A673 (cell line): Measurements from ENCODE around the gene RPS18. TPM values are rescaled to one million over a fixed set of nuclear protein-coding genes. Genes with fewer than 3 reads are reported as not detected.
"Not testable (repeated sequence)": the region's sequence is repeated elsewhere in the genome, so short reads cannot be mapped to it uniquely, and the experiment has no call there.

Experiments
- BruUV-seq: library from RNA; stranded (reverse); fragments of 400-500 nt; replicated peaks from 2 replicates; lab custom pipeline; 2021; lab: Mats Ljungman, UMichigan
- CTCF ChIA-PET: fragments of 300-600 bp; sonication (Branson Sonifier 250); formaldehyde crosslinking; loops from one replicate; lab custom pipeline; 2022; ENCODE audit warnings: antibody characterized with exemption; lab: Charles Lee
- POLR2A ChIA-PET: fragments of 300-600 bp; sonication (Branson Sonifier 250); formaldehyde crosslinking; loops from one replicate; lab custom pipeline; 2022; ENCODE audit warnings: antibody characterized with exemption; ENCODE audit not compliant: low non-redundant PET; lab: Charles Lee
- DNase-seq: peaks from one replicate; pipeline ENCODE4 v3.0.0-alpha.2; 2015; ENCODE audit warnings: low spot score
- H3K27ac ChIP-seq: fragments of 200-600 bp; sonication (generic); 2 replicates; pipeline ENCODE4 v1.5.1; 2016; ENCODE audit warnings: mixed run types, low read depth, mild to moderate bottlenecking, mixed read lengths, antibody characterized with exemption, low read length; ENCODE audit not compliant: poor library complexity, severe bottlenecking
- H3K27me3 ChIP-seq: fragments of 200-600 bp; sonication (generic); replicated peaks from 2 replicates; pipeline ENCODE4 v1.6.1; 2017; ENCODE audit warnings: mixed run types, low read depth, mild to moderate bottlenecking, mixed read lengths, antibody characterized with exemption, low read length; ENCODE audit not compliant: insufficient read depth, poor library complexity
- H3K36me3 ChIP-seq: fragments of 200-600 bp; sonication (generic); 2 replicates; pipeline ENCODE4 v1.6.1; 2016; ENCODE audit warnings: mixed run types, mild to moderate bottlenecking, mixed read lengths, antibody characterized with exemption, low read length; ENCODE audit not compliant: insufficient read depth, poor library complexity, severe bottlenecking
- H3K4me1 ChIP-seq: fragments of 200-600 bp; sonication (generic); 2 replicates; pipeline ENCODE4 v1.6.1; 2017; ENCODE audit warnings: mixed run types, mild to moderate bottlenecking, mixed read lengths, antibody characterized with exemption, low read length; ENCODE audit not compliant: insufficient read depth, poor library complexity, severe bottlenecking
- H3K4me3 ChIP-seq: fragments of 200-600 bp; sonication (generic); 2 replicates; pipeline ENCODE4 v1.5.1; 2016; ENCODE audit warnings: low read depth, mixed run types, mild to moderate bottlenecking, mixed read lengths, low read length; ENCODE audit not compliant: poor library complexity, severe bottlenecking
- H3K9me3 ChIP-seq: fragments of 200-600 bp; sonication (generic); 2 replicates; pipeline ENCODE4 v1.6.1; 2016; ENCODE audit warnings: mixed run types, low read depth, mild to moderate bottlenecking, mixed read lengths, antibody characterized with exemption, low read length; ENCODE audit not compliant: poor library complexity, severe bottlenecking
- EZH2 ChIP-seq: fragments of 200-600 bp; sonication (generic); IDR thresholded peaks from 2 replicates; pipeline ENCODE4 v1.6.1; 2017; ENCODE audit warnings: borderline replicate concordance, low read depth, mild to moderate bottlenecking, mixed read lengths, antibody characterized with exemption, low read length; ENCODE audit not compliant: poor library complexity, severe bottlenecking
- intact Hi-C: fragments of 100-400 bp; cut with micrococcal nuclease; formaldehyde crosslinking; loops from one replicate; pipeline ENCODE4 v1.10.0; 2022; ENCODE audit not compliant: unreplicated experiment
- total RNA-seq: library from RNA; stranded (reverse); gene quantifications from 2 replicates; pipeline ENCODE4 v1.2.3, GENCODE V29; 2021
- TF ChIP-seq, protein P1 (sequence below): fragments of 300-800, 200-600 bp; sonication (generic); conservative IDR thresholded peaks from 2 replicates; pipeline ENCODE4 v1.5.1; 2017; ENCODE audit warnings: low read depth, mild to moderate bottlenecking, antibody characterized with exemption, low read length, moderate library complexity, mixed read lengths

The RPS18 gene
- total RNA-seq, 1 experiment from 2014 or later: 1,781 TPM

DNA sequence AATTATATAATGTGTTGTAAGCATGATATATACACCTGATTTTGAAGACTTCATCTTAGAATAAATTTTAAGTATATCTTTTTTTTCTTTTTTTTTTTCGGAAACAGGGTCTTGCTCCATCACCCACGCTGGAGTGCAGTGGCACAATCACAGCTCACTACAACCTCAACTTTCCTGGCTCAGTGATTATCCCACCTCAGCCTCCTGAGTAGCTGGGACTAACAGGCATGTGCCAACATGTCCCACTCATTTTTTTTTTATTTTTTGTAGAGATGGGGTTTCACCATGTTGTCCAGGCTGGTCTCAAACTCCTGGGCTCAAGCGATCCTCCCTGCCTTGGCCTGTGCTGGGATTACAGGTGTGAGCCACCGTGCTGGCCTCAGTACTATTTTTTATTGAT, 17.3 kb upstream of the RPS18 start:
- no TSS peak for BruUV-seq
- Histone ChIP-seq H3K27ac (no peak overlapping the region), H3K9me3 (no peaks in the 10 kb centered on the region), H3K27me3 (no peaks in the 10 kb centered on the region), H3K36me3 (peaks cover 3% of the 10 kb centered on the region), H3K4me3 (no peak overlapping the region), H3K4me1 (peaks cover 10% of the 10 kb centered on the region)
- TF ChIP-seq EZH2: no peak
- ChIA-PET CTCF (no interaction called here), POLR2A (no interaction called here)
- DNase-seq: no peak
- intact Hi-C loops: no loop called here

- CTCF ChIA-PET: no interaction called here
- TF ChIP-seq EZH2: no peak
- TF ChIP-seq, protein P1, sequence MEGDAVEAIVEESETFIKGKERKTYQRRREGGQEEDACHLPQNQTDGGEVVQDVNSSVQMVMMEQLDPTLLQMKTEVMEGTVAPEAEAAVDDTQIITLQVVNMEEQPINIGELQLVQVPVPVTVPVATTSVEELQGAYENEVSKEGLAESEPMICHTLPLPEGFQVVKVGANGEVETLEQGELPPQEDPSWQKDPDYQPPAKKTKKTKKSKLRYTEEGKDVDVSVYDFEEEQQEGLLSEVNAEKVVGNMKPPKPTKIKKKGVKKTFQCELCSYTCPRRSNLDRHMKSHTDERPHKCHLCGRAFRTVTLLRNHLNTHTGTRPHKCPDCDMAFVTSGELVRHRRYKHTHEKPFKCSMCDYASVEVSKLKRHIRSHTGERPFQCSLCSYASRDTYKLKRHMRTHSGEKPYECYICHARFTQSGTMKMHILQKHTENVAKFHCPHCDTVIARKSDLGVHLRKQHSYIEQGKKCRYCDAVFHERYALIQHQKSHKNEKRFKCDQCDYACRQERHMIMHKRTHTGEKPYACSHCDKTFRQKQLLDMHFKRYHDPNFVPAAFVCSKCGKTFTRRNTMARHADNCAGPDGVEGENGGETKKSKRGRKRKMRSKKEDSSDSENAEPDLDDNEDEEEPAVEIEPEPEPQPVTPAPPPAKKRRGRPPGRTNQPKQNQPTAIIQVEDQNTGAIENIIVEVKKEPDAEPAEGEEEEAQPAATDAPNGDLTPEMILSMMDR: no peak
Measured at GRCh38 chr6:33259032-33259431, 12.8 kb upstream of the RPS18 start.

DNA sequence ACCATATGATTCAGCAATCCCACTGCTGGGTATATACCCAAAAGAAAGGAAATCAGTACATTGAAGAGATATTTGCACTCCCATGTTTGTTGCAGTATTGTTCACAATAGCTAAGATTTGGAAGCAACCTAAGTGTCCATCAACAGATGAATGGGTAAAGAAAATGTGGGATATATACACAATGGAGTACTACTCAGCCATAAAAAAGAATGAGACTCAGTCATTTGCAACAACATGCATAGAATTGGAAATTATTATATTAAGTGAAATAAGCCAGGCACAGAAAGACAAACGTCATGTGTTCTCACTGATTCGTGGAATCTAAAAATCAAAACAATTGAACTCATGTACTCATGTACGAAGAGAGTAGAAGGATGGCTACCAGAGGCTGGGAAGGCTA, 9.4 kb upstream of the RPS18 start:
- BruUV-seq, POLR2A ChIA-PET, DNase-seq, H3K9me3 ChIP-seq, H3K27me3 ChIP-seq, H3K4me3 ChIP-seq, CTCF ChIA-PET, H3K4me1 ChIP-seq, intact Hi-C loops, H3K27ac ChIP-seq: not testable (repeated sequence)
- H3K36me3 ChIP-seq: peaks cover 39% of the 10 kb centered on the region

More at GRCh38 chr6:33259032-33259431, 12.8 kb upstream of the RPS18 start:
- POLR2A ChIA-PET: no interaction called here
- no peaks in the 10 kb centered on the region for H3K9me3 ChIP-seq
- no peak for DNase-seq
- H3K27me3 ChIP-seq: no peaks in the 10 kb centered on the region
- H3K36me3 ChIP-seq: peaks cover 18% of the 10 kb centered on the region
- no TSS peak for BruUV-seq
- H3K4me1 ChIP-seq: no peaks in the 10 kb centered on the region
- H3K4me3 ChIP-seq: no peak overlapping the region
- H3K27ac ChIP-seq: no peak overlapping the region
- intact Hi-C loops: no loop called here

- H3K27me3 ChIP-seq: no peaks in the 10 kb centered on the region
- ChIA-PET CTCF (no interaction called here), POLR2A (no interaction called here)
- peaks cover 50% of the 10 kb centered on the region for H3K36me3 ChIP-seq
- TF ChIP-seq EZH2: no peak
- TF ChIP-seq, protein P1: no peak
- no peak for DNase-seq
- no peak overlapping the region for H3K4me3 ChIP-seq
- intact Hi-C loops: no loop called here
- no peaks in the 10 kb centered on the region for H3K4me1 ChIP-seq
- no peak overlapping the region for H3K27ac ChIP-seq
- BruUV-seq: no TSS peak
- no peaks in the 10 kb centered on the region for H3K9me3 ChIP-seq
Measured at GRCh38 chr6:33264015-33264414, 7.9 kb upstream of the RPS18 start.
